IPS-18a (cell line): ENCODE results near the gene MB.
"Not testable (repeated sequence)": the region's sequence is repeated elsewhere in the genome, so short reads cannot be mapped to it uniquely, and the experiment has no call there.

Experiments used
- H3K27ac ChIP-seq: one replicate; pipeline ENCODE4 v1.5.1; 2013; ENCODE audit warnings: low read length
- H3K27me3 ChIP-seq: one replicate; pipeline ENCODE4 v1.6.1; 2013; ENCODE audit warnings: mild to moderate bottlenecking, low read length; ENCODE audit not compliant: control insufficient read depth, insufficient read depth
- H3K36me3 ChIP-seq: one replicate; pipeline ENCODE4 v1.6.1; 2013; ENCODE audit warnings: low read depth, low read length; ENCODE audit not compliant: control insufficient read depth
- H3K4me1 ChIP-seq: one replicate; pipeline ENCODE4 v1.6.1; 2013; ENCODE audit warnings: low read depth, low read length; ENCODE audit not compliant: control insufficient read depth
- H3K4me3 ChIP-seq: one replicate; pipeline ENCODE4 v1.5.1; 2013; ENCODE audit warnings: low read length
- H3K9ac ChIP-seq: one replicate; pipeline ENCODE4 v1.6.1; 2013; ENCODE audit warnings: mild to moderate bottlenecking, low read length, moderate library complexity
- H3K9me3 ChIP-seq: one replicate; pipeline ENCODE4 v1.6.1; 2013; ENCODE audit warnings: low read depth, low read length; ENCODE audit not compliant: control insufficient read depth

The MB gene

DNA sequence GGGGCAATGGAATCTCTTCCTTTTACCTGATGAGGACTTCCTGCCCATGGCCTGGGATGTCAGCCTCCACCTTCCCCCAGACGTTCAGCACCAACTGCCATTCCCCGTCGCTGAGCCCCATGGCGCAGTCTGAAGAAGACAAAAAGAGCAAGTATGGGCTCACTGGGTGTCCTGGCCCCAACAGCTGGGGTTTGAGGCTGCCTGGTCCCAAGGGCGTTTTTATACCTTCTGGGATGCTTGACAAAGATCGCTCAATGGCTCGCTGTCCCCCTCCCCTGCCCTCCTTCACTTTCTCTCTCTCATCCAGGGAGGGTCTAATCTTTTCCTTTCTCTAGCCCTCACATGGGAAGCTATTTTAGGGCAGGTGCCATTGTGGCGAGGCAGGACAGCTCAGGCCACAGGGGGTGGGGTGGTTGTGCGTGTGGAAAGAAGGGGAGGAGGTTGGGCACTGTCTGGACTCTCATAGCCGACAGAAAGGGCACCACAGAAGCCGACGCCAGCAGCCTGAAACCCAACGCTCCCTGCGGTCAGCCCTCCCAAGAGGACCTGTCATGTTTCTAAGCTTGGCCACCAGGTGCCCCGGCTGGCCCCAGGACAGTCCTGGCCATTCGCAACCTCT, at the start of gene MB:
MB (minus strand) TSS at position 193 of the 619 bp plus-strand sequence; CDS start at position 121, 72 bp downstream.
- H3K4me1 ChIP-seq = no peaks in the 10 kb centered on the region
- H3K27ac ChIP-seq = no peak within 1 kb of the TSS
- H3K27me3 ChIP-seq = no peaks in the 10 kb centered on the region
- no peaks in the 10 kb centered on the region for H3K36me3 ChIP-seq
- no peak within 1 kb of the TSS for H3K9ac ChIP-seq
- no peaks in the 10 kb centered on the region for H3K9me3 ChIP-seq
- H3K4me3 ChIP-seq = no peak within 1 kb of the TSS

GRCh38 chr22:35666699-35667098, 49.6 kb upstream of the MB start:
- peaks cover 18% of the 10 kb centered on the region for H3K4me1 ChIP-seq
- not testable (repeated sequence) for H3K4me3 ChIP-seq, H3K27ac ChIP-seq, H3K27me3 ChIP-seq, H3K9ac ChIP-seq, H3K36me3 ChIP-seq
- peaks cover 24% of the 10 kb centered on the region for H3K9me3 ChIP-seq

DNA sequence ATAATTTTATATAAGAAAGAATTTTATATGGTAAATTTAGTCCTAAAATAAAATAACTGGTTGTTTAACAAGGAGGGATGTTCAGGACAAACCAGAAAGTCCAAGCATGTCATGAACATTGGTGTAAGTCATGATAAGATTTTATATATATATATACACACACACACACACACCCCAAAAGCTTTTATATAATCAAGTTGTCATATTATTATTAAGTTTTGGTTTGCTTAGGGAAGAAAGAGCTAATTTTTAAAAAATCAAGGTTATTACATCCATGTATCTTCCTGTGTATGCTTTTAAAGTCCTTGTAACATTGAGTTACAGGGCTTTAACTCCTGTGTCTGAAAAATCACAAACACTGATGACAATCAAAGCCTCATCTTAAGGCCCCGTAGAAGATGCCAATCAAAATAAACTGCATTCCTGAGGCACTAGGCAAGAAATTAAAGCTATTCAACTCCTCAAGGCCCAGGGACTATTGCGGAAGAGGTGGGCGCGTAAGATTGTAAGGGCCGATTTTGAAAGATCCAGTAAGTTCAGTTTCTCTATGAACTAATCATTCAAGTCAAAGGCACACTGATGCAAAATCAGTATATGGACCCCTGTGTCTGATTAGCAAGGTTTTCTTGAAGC, 47.9 kb upstream of the MB start:
- Histone ChIP-seq H3K27ac (no peak overlapping the region), H3K36me3 (no peaks in the 10 kb centered on the region), H3K9me3 (peaks cover 21% of the 10 kb centered on the region), H3K27me3 (no peaks in the 10 kb centered on the region), H3K4me1 (peaks cover 18% of the 10 kb centered on the region), H3K4me3 (peak overlapping the region; percentile 11), H3K9ac (no peak overlapping the region)

- peak overlapping the region; percentile 46 for H3K4me3 ChIP-seq
- H3K9ac ChIP-seq = peak overlapping the region; percentile 27
- H3K36me3 ChIP-seq = no peaks in the 10 kb centered on the region
- peaks cover 18% of the 10 kb centered on the region for H3K4me1 ChIP-seq
- H3K9me3 ChIP-seq = peaks cover 21% of the 10 kb centered on the region
- H3K27me3 ChIP-seq = no peaks in the 10 kb centered on the region
- H3K27ac ChIP-seq = no peak overlapping the region
These were observed 46.2 kb upstream of the MB start for GRCh38 chr22:35663371-35663770.

DNA sequence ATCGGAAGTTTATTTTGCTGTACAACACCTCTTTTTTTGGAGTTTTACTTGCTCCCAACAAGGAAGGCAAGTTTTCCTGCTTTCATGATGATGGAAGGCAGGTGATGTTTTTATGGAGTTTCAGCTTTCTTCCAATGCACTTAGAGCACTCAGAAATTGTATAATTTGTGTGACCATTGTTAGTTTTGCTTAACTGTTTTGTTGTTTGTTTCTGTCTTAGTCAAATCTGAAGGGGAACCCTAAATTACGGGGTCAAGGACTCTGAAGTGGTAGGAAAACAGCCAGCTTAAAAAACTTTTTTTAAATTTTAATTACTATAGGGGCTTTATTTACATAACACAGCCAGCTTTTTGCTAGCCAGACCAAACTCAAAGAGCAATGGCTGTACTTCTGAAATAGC, 45.8 kb upstream of the MB start:
- Histone ChIP-seq H3K27ac (no peak overlapping the region), H3K9ac (peak overlapping the region; percentile 27), H3K9me3 (peaks cover 21% of the 10 kb centered on the region), H3K4me3 (peak overlapping the region; percentile 46), H3K36me3 (no peaks in the 10 kb centered on the region), H3K4me1 (peaks cover 18% of the 10 kb centered on the region), H3K27me3 (no peaks in the 10 kb centered on the region)

DNA sequence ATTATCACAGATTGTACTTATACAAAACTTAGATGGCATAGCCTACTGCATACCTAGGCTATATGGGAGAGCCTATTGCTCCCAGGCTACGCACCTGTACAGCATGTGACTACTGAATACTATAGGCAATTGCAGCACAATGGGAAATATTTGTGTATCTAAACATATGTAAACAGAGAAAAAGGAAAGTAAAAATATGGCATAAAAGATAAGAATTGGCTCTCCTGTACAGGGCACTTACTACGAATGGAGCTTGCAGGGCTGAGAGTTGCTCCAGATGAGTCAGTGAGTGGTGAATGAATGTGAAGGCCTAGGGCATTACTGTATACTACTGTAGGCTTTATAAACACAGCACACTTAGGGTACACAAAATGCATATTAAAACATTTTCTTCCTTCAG, 44.3 kb upstream of the MB start:
- peaks cover 18% of the 10 kb centered on the region for H3K4me1 ChIP-seq
- H3K9me3 ChIP-seq = peaks cover 12% of the 10 kb centered on the region
- H3K9ac ChIP-seq = no peak overlapping the region
- H3K36me3 ChIP-seq = no peaks in the 10 kb centered on the region
- no peak overlapping the region for H3K27ac ChIP-seq
- no peaks in the 10 kb centered on the region for H3K27me3 ChIP-seq
- H3K4me3 ChIP-seq = no peak overlapping the region

DNA sequence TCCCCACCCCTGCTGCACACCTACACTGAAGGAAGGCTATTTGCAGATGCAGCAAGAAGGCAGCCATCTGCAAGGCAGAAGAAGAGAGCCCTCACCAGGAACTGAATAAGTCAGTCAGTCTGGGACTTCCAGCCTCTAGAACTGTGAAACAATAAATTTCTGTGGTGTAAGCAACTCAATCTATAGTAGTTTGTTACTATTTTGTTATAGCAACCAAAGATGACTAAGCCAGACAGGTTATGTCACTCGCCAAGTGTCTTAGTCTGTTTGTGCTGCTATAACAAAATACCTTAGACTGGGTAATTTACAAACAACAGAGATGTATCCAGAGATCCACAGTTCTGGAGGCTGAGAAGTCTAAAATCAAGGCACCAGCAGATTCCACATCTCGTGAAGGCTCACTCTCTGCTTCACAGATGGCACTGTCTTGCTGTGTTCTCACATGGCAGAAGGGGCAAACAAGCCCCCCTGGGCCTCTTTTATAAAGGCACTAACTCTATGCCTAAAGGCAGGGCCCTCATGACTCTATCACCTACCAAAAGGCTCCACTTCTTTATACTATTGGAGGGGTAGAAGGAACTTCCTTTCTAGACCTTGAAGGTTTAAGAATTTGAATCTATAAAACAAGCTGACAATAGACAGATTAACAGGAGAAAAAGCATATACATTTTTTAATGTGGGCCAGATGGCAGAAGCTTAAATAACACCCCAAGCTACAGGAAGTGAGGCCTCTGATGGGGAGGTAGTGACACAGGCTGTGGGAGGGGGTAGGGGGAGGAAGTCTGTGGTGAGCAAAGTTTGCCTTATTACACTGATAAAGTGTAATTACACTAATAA, 43.4 kb upstream of the MB start:
- peaks cover 18% of the 10 kb centered on the region for H3K4me1 ChIP-seq
- H3K9ac ChIP-seq = no peak overlapping the region
- H3K27ac ChIP-seq = no peak overlapping the region

GRCh38 chr22:35657571-35658312, 40.6 kb upstream of the MB start:
- Histone ChIP-seq H3K36me3 (no peaks in the 10 kb centered on the region), H3K4me1 (peaks cover 10% of the 10 kb centered on the region)

More for the DNA sequence above, 43.4 kb upstream of the MB start:
- Histone ChIP-seq H3K4me3 (no peak overlapping the region), H3K27me3 (no peaks in the 10 kb centered on the region), H3K36me3 (no peaks in the 10 kb centered on the region), H3K9me3 (peaks cover 6% of the 10 kb centered on the region)

DNA sequence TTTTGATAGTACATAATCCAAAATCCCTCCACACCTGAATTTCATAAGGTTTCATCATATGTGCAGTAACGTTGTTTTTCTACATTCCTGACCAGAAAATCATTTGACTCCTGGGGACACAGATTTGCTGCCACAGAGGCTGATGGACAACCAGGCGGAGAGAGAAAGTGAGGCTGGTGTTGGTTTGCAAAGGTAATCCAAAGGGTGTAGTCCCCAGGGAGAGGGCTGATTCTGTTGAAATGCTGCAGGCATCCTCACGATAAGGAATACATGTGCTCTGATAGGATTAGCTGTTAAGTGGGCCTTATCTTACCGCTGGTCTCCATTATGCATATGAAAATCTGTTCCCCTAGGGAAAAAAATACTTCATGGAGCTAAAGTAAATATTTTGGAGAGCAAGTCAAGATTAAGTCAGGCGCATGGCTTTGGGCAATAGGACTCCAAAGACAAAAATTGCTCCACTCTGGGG, 39.2 kb upstream of the MB start:
- Histone ChIP-seq H3K27ac (no peak overlapping the region), H3K9ac (no peak overlapping the region), H3K4me3 (no peak overlapping the region), H3K27me3 (no peaks in the 10 kb centered on the region), H3K36me3 (no peaks in the 10 kb centered on the region), H3K9me3 (no peaks in the 10 kb centered on the region), H3K4me1 (no peaks in the 10 kb centered on the region)

More at GRCh38 chr22:35657571-35658312, 40.6 kb upstream of the MB start:
- no peaks in the 10 kb centered on the region for H3K9me3 ChIP-seq
- no peaks in the 10 kb centered on the region for H3K27me3 ChIP-seq
- no peak overlapping the region for H3K4me3 ChIP-seq
- H3K9ac ChIP-seq = no peak overlapping the region
- no peak overlapping the region for H3K27ac ChIP-seq

DNA sequence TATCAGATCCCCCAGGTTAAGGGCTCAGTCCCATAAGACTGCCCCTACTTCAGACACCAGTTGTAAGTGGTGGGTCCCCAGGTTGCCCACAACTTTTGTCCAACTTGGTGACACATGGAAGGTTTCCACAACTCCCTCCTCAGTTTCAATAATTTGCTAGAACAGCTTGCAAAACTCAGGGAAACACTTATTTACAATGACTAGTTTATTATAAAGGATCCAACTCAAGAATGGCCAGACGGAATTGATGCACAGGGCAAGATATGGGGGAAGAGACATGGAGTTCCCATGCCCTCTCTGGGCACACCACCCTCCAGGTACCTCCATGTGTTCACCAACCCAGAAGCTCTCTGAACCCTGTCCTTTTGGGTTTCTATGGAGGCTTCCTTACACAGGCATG, 36.7 kb upstream of the MB start:
- Histone ChIP-seq H3K27me3 (no peaks in the 10 kb centered on the region), H3K4me3 (no peak overlapping the region), H3K9me3 (no peaks in the 10 kb centered on the region), H3K9ac (no peak overlapping the region), H3K36me3 (no peaks in the 10 kb centered on the region), H3K27ac (no peak overlapping the region), H3K4me1 (peaks cover 2% of the 10 kb centered on the region)

- Histone ChIP-seq H3K27ac (no peak overlapping the region), H3K27me3 (no peaks in the 10 kb centered on the region), H3K9ac (no peak overlapping the region), H3K4me1 (peaks cover 11% of the 10 kb centered on the region), H3K36me3 (no peaks in the 10 kb centered on the region), H3K4me3 (no peak overlapping the region), H3K9me3 (no peaks in the 10 kb centered on the region)
These were observed 34.0 kb upstream of the MB start for GRCh38 chr22:35651085-35651484.
